Stimulated activated CD4-positive, alpha-beta T cell treated with anti-CD3 and anti-CD28 coated beads, Interleukin-15, amount 100 ng/mL, for 48 hours (primary cell): ENCODE measurements around the gene KNL1.
"Not testable (repeated sequence)": the region's sequence is repeated elsewhere in the genome, so short reads cannot be mapped to it uniquely, and the experiment has no call there.

Experiments
- DNase-seq, 2 donors: peaks; one replicate each; pipeline ENCODE4 v3.0.0-alpha.2; 2020; ENCODE audit warnings: low read depth in 2 of 2

Gene KNL1, protein sequence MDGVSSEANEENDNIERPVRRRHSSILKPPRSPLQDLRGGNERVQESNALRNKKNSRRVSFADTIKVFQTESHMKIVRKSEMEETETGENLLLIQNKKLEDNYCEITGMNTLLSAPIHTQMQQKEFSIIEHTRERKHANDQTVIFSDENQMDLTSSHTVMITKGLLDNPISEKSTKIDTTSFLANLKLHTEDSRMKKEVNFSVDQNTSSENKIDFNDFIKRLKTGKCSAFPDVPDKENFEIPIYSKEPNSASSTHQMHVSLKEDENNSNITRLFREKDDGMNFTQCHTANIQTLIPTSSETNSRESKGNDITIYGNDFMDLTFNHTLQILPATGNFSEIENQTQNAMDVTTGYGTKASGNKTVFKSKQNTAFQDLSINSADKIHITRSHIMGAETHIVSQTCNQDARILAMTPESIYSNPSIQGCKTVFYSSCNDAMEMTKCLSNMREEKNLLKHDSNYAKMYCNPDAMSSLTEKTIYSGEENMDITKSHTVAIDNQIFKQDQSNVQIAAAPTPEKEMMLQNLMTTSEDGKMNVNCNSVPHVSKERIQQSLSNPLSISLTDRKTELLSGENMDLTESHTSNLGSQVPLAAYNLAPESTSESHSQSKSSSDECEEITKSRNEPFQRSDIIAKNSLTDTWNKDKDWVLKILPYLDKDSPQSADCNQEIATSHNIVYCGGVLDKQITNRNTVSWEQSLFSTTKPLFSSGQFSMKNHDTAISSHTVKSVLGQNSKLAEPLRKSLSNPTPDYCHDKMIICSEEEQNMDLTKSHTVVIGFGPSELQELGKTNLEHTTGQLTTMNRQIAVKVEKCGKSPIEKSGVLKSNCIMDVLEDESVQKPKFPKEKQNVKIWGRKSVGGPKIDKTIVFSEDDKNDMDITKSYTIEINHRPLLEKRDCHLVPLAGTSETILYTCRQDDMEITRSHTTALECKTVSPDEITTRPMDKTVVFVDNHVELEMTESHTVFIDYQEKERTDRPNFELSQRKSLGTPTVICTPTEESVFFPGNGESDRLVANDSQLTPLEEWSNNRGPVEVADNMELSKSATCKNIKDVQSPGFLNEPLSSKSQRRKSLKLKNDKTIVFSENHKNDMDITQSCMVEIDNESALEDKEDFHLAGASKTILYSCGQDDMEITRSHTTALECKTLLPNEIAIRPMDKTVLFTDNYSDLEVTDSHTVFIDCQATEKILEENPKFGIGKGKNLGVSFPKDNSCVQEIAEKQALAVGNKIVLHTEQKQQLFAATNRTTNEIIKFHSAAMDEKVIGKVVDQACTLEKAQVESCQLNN (N-terminal part only)

DNA sequence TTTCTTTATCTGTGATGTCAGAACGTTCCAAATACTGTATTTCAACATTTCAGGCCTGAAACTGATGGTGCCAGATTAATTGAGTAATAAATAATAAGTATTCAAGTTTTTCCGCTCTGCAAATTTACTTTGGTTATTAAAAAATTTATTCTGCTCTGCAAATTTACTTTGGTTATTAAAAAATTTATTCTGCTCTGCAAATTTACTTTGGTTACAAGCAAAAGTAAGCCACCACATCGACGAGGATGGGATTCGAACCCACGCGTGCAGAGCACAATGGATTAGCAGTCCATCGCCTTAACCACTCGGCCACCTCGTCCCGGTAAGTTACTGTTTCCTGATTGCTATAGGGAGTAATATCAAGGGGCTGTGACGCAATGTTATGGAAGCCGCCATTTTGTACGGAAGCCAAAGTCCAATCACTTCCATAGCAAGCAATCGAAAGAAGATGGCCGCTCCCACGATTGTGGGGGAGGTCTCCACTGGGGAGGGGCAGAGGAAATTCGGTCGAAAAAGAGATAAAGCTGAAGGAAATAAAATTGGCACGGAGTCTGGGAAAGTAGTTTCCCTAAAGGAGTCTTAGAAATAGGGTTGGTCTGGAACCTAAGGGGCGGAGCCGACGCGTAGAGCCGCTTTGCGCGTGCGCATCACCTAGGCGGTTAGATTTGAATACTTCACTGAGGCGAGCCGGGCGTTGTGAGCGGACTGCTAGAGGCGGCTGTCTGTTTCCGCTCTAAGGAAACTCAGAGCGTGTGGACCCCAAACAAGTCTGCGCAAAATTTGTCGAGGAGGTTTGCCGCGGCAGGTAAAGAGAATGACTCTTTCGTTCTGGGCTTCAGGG lies at the start of gene KNL1:
Gene KNL1, plus strand, starts transcription at position 662 of the 841 bp plus-strand sequence. CDS start 8,683 bp downstream, outside the sequence.
- peak; percentile 81 to 84 for DNase-seq

DNA sequence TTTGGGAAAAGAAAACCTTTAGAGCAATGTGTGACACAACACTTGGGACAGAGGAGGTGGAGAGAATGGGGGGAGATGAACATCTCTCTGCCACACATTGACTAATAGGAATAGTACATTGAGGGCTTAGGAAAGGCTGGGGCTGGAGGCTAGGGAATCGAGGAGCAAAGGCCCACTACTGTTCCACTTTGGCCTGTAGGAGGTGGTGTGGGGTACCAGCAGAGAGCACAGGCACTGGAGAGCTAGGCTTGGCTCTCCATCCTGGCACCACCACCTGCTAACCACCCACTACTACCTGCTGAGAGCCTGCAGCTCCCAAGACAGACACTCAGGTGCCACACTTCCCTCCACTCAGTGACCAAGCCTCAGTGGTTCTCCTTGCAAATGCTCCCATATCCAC lies 48.6 kb upstream of the KNL1 start:
- DNase-seq = no peak

DNA sequence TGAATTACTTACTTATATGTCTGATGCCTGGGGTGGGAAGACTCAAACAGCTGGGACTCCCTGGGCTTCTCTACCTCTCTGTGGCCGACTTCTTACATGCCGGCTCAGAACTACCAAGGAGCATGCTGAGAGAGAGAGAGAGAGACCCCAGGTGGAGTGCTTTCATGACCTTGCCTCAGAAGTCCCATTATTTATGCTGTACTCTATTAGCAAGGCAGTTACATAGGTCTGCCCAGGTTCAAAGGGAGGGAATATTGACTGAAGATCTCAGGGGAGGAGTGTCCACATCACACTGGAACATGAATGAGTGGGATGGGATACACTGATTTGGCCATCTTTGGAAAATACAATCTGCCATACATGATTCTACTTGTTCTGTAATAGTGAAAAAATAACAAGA lies 45.4 kb upstream of the KNL1 start:
- no peak for DNase-seq

DNA sequence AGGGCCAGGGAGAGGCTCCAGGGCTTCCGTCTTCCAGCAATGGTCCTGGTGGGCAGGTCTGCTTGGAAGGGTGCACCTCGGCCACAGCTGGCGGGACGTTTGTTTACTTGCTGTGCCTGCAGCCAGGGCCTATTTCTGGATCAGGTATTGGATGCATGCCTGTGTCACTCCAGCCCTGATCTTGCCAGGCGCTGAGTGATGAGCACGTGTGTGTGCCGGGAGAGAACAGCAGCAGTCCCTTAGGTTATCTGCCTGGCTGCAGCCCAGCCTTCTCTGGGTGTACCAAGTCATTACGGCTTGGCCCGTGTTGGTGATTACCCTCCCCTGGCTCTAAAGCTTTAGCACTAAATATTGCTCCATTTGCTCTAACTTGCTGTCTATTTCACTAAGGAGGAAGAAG lies 44.2 kb upstream of the KNL1 start:
- no peak for DNase-seq

DNA sequence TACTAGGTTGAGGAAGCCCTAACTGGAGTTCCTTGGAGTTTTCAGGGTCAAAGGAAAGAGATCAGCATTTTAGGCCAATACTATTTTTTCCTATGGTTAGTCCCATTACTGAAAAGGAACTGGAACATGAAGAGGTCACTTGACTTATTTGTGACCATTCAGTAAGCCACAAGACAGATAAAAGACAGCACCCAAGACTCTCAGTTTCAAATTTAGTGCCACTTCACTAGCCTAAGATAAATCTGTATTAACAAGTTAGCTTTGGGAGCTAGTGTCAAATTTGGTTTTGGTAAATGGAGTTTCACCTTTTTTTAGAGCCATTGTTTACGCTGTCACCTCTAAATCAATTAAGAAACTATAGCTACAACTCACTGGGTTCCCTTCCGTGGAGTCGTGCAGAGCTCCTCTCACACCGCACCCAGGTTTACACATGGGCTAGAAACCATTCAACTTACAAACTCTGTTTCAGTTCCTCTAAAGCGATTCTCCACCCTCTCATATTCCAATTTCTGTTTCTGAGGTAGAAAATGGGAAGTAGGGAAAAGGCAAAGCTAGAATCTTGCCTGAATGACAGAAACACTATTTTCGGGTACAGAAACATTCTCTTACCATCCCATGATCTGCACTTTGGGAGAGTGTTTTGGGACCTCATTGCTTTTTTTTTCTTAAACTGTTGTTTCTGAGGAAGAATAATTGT lies 43.6 kb upstream of the KNL1 start:
- DNase-seq = no peak

DNA sequence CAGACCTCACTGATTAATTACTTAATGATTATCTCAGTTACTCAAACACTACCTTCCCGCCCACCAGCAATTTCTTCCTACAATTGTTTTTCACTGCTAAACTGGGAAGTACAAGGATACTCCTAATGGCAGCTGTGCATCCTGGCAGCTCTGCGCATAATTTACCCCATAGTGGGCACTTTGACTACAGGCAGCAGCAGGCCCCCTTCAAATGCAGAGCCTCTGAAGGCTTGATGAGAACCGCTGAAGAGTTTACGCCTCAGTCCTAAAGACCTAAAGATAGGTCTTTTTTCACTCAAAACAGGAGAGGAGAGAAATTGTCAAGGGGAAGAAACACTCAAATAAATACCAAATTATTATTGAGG lies 39.9 kb upstream of the KNL1 start:
- DNase-seq = no peak

DNA sequence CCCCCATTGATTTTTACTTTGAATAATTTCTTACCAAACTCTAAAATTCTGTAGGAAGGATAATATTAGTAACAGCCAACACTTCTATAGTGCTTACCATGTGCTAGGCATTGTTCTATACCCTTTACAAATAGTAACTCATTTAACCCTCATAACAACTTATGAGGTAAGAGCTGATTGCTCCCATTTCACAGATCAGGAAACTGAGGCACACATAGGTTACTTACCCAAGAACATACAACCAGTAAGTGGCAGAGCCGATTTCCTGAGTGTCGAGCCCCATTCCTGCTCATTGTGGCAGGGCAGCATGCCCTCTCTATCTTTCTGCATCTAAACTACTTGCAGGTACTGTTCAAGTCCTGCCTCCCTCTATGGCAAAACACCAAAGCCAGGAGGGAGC lies 38.2 kb upstream of the KNL1 start:
- DNase-seq = no peak

DNA sequence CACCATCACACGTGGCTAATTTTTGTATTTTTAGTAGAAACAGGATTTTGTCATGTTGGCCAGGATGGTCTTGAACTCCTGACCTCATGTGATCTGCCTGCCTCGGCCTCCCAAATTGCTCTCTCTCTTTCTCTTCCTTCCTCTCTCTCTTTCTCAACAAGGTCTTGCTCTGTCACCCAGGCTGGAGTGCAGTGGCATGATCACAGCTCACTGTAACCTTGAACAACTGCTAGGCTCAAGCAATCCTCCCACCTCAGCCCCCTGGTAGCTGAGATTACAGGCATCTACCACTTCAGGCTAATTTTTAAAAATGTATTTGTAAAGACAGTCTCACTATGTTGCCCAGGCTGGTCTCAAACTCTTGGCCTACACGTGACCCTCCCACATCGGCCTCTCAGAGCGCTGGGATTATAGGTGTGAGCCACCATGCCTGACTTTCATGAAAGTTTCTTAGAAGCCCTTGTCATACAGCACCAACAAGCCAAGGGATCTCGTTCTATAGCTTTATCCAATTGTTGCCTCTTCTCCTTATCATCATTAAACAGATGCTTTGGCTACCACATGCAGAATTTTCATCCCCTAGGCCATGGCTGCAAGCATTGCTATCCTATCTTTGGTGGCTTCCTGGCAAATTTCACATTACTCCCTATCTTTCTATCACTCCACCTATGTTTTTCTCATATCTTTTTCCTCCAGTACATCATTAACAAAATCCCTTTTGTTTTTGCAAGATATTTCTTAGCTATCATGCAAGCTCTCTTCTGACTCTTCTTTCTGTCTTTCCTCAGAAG lies 34.9 kb upstream of the KNL1 start:
- DNase-seq = no peak

DNA sequence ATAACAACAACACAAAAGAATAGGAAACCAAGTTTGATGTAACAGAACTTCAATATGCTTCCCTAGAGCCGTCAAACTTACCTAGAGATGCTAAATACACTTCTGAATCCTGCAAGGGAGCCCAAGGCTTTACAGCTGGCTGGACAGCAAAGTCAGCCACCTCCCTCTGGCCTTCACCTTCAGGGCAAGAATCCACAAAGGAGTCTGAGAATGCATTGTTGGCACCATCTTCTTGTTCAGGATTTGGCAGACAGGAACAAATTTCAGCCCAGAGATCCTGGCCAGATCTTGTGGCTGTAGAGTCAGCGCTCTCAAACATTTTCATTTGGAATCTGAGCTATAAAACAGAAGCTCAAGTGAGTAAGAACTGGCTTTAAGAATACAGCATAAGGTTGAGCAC lies 31.4 kb upstream of the KNL1 start:
- DNase-seq = no peak

DNA sequence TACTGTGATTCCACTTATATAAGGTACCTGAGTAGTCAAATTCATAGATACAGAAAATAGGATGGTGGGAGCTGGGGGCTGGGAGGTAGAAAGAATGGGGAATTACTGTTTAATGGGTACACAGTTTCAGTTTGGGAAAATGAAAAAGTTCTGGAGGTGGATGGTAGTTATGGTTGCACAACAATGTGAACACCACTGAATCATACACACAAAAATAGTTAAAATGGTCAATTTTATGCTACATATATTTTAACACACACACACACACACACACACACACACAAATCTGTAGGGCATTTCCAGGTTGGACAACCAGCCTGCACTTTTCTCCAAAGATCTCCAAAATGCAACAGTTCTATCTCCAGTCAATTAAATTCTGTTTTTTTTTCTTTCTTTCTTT lies 30.6 kb upstream of the KNL1 start:
- no peak for DNase-seq

DNA sequence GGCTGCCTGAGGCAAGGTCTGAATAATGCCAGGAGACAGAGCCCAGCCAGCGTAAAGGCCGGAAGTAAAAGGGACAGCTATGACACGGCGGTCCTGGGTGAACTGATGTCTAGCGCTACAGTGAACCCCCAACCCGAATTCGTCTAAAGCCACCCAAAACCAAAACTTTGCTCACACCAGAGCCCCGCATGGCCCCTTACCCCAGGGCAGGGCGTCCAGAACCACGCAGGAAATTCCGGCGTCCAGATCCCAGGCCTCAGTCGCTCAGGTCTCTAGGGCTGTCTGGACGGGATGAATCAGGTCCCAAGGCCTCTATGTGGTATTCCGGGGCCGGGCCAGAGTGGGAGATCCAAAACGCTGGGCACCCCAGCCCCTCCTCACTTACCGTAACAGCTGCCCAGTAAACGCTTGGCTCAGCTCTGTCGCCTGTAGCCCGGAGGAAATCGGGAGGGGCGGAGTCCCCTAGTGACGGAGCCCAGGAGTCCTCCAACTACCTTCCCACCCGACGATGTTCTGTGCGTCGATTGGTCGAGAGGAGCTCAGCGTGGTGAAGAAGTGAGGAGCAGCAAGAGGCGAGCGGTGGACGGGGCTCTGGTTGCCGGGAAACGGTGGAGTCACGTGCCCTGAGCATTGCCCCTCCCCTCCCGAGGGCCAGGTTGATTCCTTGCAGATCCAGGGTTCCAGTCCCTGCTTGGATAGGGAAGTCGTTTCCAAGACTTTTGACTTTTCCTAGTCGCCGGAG lies 29.3 kb upstream of the KNL1 start, which contains the start of gene CCDC32:
Gene CCDC32, minus strand, starts transcription at position 452 of the 742 bp plus-strand sequence. CDS start 2,027 bp downstream, outside the sequence.
- peak; percentile 94 to 95 for DNase-seq

DNA sequence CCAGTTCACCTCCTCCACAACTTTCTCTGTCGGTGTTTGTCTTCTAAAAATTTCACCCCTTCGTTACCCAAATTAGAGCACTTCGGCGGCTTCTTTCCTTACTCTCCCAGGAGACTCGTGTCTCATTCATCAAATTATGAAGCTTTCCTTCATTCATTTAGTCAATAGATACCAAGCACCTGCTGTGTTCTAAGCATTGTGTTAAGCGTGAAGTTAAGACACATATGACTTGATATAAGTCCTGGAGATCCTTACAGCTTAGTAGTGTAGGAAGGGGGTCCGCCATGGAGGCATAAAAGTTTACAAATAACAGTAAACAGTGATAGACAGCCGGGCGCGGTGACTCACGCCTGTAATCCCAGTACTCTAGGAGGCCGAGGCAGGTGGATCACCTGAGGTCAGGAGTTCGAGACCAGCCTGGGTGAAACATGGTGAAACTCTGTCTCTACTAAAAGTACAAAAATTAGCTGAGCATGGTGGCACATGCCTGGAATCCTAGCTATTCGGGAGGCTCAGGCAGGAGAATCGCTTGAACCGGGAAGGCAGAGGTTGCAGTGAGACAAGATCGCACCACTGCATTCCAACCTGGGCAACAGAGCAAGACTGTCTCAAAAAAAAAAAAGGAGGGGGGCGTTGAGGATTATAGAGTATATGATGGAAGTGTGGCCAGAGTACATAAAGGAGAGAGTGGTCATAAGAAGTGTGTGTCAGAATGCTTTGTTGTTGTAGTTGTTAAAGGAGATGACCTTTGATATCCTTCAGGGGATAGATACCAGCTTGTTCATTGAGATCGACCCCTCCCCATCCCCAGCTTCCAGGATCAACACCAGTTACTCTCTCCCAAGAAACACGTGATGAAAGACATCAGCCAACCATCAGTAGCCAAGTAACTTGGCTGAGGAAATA lies 28.5 kb upstream of the KNL1 start:
- DNase-seq = no peak

DNA sequence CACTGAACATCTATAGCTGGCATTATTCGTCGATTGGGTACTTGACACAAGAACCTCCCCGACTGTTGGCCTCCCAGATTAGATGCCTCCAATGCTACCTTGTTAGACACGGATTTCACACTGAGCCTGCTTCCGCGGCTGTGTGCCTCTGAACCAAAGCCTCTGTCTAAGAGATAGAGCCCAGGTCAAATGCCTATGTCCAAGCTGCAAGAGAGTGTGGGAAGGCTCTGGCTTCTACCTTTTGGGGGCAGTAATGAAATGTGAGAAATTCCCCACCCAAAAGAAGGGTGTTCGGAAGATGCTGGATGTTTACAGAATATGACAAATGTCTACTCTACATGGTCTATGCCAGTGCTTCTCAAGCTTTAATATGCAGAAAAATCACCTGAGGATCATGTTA lies 26.9 kb upstream of the KNL1 start:
- no peak for DNase-seq

DNA sequence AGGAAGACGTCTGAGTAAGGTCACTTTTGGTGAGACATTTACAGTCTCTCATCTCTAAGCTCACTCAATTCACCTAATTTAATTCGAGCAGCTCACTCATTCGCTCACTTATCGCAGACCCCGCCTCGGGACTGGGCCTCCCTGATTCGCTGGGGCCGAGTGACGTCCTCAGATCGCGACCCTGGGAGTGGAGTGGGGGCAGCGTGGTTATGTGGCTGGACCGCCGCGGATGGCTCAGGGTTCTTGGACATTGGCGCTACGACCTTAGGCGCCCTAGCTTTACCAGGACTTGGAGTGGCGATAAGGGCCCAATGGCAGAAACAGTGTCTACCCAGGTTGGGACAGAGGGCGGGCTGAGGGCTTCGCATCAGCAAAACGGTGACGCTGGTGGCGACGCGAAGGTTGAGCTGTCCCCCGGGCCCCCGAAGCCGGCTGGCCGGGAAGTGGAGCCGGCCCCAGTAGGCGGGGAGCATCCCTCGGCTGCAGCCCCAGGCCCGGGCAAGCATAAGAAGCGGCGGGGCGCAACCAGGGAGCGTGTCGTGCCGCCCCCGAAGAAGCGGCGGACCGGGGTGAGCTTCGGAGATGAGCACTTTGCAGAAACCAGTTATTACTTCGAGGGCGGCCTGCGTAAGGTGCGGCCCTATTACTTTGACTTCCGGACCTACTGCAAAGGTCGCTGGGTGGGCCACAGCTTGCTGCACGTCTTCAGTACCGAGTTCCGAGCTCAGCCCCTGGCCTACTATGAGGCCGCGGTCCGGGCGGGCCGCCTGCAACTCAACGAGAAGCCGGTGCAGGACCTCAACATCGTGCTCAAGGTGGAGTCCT lies 24.7 kb upstream of the KNL1 start, which contains the start of gene RPUSD2:
Gene RPUSD2, plus strand, starts transcription at position 171 of the 825 bp plus-strand sequence. Its CDS starts 39 bp downstream, at position 210.
- peak; percentile 86 to 93 for DNase-seq

DNA sequence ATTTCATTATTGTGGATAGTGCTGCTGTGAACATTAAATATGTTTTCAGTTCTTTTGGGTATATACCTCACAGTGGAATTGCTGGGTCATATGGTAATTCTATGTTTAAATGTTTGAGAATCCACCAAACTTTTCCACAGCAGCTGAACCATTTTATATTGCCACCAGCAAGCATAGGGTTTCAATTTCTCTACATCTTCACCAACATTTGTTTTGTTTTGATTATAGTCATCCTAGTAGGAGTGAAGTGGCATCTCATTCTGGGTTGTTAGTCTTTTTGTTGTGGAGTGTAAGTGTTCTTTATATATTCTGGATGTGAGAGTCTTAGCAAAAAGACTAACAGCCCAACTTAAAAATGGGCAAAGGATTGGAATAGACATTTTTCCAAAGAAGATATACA lies 18.9 kb upstream of the KNL1 start:
- DNase-seq = no peak

DNA sequence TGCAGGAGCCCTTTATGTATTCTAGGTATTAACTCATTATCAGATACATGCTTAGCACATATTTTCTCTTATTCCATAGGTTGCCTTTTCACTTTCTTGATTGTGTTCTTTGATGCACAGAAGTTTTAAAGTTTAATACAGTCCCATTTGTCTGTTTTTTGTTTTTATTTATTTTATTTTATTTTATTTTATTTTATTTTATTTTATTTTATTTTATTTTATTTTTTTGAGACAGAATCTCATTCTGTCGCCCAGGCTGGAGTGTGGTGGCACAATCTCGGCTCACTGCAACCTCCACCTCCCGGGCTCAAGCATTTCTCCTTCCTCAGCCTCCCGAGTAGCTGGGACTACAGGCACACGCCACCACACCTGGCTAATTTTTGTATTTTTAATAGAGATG lies 17.1 kb upstream of the KNL1 start:
- DNase-seq = not testable (repeated sequence)

DNA sequence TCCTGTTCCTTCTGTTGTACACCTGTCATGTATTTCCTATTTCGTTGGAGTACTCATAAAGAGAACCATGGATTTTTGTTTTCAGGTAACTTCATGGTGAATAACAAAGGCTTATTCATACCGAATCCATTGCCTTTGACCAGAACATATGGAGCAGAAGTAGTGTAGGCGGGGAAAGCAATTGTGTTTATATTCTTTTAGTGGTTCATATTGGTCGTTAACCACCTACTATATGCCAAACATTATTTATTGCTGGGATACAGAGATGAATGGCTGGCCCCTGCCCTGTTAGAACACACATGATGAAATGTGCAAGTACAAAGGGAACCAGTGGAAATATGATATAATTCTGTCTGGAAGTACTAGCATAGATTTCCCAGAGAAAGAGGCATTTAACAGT lies 15.2 kb upstream of the KNL1 start:
- no peak for DNase-seq
